Erythroblast (primary cell): ENCODE results near the gene RAB44.
A peak's percentile ranks its signal among the peaks of the same experiment; 100 is the strongest.

ENCODE experiments used
- DNase-seq, 2 experiments: peaks; one replicate each; lab custom pipeline; 2025; lab: John Stamatoyannopoulos, UW
- GATA1 ChIP-seq: IDR thresholded peaks from 2 replicates; pipeline ENCODE4 v1.6.1; 2011; ENCODE audit warnings: low read depth, mild to moderate bottlenecking, control low read depth, low read length, moderate library complexity
- POLR2A ChIP-seq: IDR thresholded peaks from 2 replicates; pipeline ENCODE4 v1.6.1; 2011; ENCODE audit warnings: mild to moderate bottlenecking, low read length

Gene RAB44

GRCh38 chr6:36745836-36746235 lies 48.2 kb downstream of the RAB44 start:
- TF ChIP-seq POLR2A (no peak), GATA1 (no peak)
- DNase-seq: no peak

GRCh38 chr6:36746251-36746650 lies 48.6 kb downstream of the RAB44 start:
- DNase-seq: no peak
- TF ChIP-seq GATA1 (no peak), POLR2A (no peak)

- no peak for TF ChIP-seq POLR2A
- no peak for TF ChIP-seq GATA1
- no peak for DNase-seq
These were observed 52.3 kb downstream of the RAB44 start for GRCh38 chr6:36749829-36750489.

GRCh38 chr6:36751091-36751490 lies 53.5 kb downstream of the RAB44 start:
- no peak for DNase-seq
- no peak for TF ChIP-seq POLR2A
- TF ChIP-seq GATA1: no peak

GRCh38 chr6:36751833-36752186 lies 54.2 kb downstream of the RAB44 start:
- no peak for DNase-seq
- TF ChIP-seq GATA1 (no peak), POLR2A (no peak)

GRCh38 chr6:36752187-36752885 lies 54.7 kb downstream of the RAB44 start:
- DNase-seq: no peak
- TF ChIP-seq POLR2A: no peak
- no peak for TF ChIP-seq GATA1

- no peak for DNase-seq
These were observed 55.4 kb downstream of the RAB44 start for GRCh38 chr6:36752886-36753506.

GRCh38 chr6:36753671-36754405 lies 56.2 kb downstream of the RAB44 start:
- TF ChIP-seq POLR2A (no peak), GATA1 (no peak)
- DNase-seq: no peak

More at GRCh38 chr6:36752886-36753506, 55.4 kb downstream of the RAB44 start:
- TF ChIP-seq GATA1 (no peak), POLR2A (no peak)

- TF ChIP-seq GATA1: no peak
- no peak for TF ChIP-seq POLR2A
- no peak for DNase-seq
These were observed 57.2 kb downstream of the RAB44 start for GRCh38 chr6:36754582-36755434.

GRCh38 chr6:36755435-36756348 lies 58.1 kb downstream of the RAB44 start:
- TF ChIP-seq POLR2A (no peak), GATA1 (no peak)
- DNase-seq: peak in 1 of 2 experiments; percentile 24

- no peak for DNase-seq
- TF ChIP-seq POLR2A (no peak), GATA1 (no peak)
These were observed 59.2 kb downstream of the RAB44 start for GRCh38 chr6:36756786-36757185.

GRCh38 chr6:36757206-36757605 lies 59.6 kb downstream of the RAB44 start:
- TF ChIP-seq GATA1: no peak
- TF ChIP-seq POLR2A: no peak
- no peak for DNase-seq
